Mucosa of stomach (tissue), 1 donor: Measurements from ENCODE around the gene FILIP1L.
A peak's percentile ranks its signal among the peaks of the same experiment; 100 is the strongest.

Experiments used
- H3K27me3 ChIP-seq: one replicate; pipeline ENCODE4 v1.7.0; 2013; ENCODE audit warnings: mild to moderate bottlenecking, low read length; ENCODE audit not compliant: control insufficient read depth, insufficient read depth
- H3K36me3 ChIP-seq: one replicate; pipeline ENCODE4 v1.7.0; 2013; ENCODE audit warnings: low read length; ENCODE audit not compliant: control insufficient read depth, insufficient read depth
- H3K4me1 ChIP-seq: one replicate; pipeline ENCODE4 v1.7.0; 2013; ENCODE audit warnings: mild to moderate bottlenecking, low read length; ENCODE audit not compliant: control insufficient read depth, insufficient read depth
- H3K4me3 ChIP-seq: one replicate; pipeline ENCODE4 v1.7.0; 2013; ENCODE audit warnings: low read length
- H3K9ac ChIP-seq: one replicate; pipeline ENCODE4 v1.7.0; 2013; ENCODE audit warnings: mild to moderate bottlenecking, low read length, moderate library complexity
- H3K9me3 ChIP-seq: one replicate; pipeline ENCODE4 v1.7.0; 2013; ENCODE audit warnings: mild to moderate bottlenecking, low read length, moderate library complexity; ENCODE audit not compliant: control insufficient read depth
- donor health status: Pancreatic carcinoma.

The FILIP1L gene

DNA sequence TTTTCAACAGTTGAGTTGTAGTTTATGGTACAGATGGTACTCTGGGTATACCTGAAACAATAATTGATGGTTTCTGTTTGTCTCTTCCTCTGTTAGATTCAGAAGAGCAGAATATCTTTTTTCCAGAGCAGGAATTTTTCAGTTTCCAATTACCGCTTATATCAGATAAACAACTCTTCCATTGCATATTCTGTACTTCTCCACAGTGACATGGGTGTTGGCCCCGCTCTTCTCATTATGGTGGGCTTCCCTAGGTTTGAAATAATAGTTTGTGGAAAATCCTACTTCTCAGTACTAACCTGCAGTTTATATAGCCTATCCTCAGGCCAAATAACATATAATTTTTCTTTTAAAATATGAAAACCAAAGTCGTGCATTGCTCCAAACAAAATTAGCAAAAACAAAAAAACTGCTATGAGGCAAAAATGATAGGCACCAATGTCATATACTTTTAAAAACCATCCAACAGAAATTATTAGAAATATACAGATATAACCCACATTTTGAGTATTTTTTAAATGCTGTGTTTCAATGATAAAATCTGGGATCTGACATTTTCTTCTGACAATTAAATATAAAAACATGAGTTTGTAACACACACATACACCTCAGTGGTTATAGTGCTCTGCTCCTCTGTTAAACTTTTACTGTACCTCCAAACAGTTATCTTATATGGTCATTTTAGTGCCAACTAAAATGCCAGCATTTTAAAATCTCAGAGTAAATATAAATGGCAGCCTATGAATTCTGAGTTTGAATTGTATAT, 239.9 kb downstream of the FILIP1L start:
- H3K36me3 ChIP-seq, result no peaks in the 10 kb centered on the region
- H3K4me1 ChIP-seq, result peaks cover 31% of the 10 kb centered on the region
- no peaks in the 10 kb centered on the region for H3K9me3 ChIP-seq
- H3K4me3 ChIP-seq, result no peak overlapping the region
- H3K9ac ChIP-seq, result peak overlapping the region; percentile 97
- no peaks in the 10 kb centered on the region for H3K27me3 ChIP-seq

DNA sequence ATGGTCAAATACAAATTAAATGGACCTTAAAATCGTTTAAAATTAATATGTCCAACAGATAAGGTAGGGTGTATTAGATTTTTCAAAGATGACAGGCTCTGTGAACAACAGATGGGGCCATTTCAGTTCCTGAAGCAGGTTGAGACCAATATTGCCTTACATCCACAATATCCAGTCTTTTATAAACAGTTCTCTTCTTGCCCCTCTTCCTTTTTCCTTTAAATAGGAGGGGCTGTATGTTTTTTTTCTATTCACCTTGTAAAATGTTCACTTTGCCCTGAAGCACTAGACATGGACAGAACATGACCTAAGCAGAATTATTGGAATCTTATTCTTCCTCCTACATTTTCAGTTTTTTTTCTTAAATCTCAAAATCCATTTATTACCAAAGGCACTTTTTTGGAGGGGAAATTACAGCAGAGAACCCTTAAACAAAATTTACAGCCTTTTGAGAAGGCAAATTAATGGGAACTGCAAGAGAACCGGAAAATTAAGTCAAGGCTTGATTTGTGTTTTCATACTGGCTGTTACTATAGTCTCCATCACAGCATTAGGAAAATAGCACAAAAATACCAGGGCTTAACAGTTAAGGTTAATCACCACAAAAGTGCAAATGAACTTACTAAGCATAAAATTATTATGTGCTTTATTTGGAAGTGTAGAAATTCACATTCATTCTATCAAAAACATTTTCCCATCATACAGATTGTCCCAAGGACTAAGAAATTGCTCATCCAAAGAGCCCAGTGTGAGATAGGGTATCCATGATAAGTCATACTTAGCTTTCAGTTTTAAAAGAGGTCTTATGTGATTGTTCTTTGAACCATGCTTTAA, 240.8 kb downstream of the FILIP1L start:
- no peaks in the 10 kb centered on the region for H3K27me3 ChIP-seq
- no peak overlapping the region for H3K4me3 ChIP-seq
- peak overlapping the region; percentile 97 for H3K9ac ChIP-seq
- H3K9me3 ChIP-seq, result no peaks in the 10 kb centered on the region
- no peaks in the 10 kb centered on the region for H3K36me3 ChIP-seq
- peaks cover 31% of the 10 kb centered on the region for H3K4me1 ChIP-seq

DNA sequence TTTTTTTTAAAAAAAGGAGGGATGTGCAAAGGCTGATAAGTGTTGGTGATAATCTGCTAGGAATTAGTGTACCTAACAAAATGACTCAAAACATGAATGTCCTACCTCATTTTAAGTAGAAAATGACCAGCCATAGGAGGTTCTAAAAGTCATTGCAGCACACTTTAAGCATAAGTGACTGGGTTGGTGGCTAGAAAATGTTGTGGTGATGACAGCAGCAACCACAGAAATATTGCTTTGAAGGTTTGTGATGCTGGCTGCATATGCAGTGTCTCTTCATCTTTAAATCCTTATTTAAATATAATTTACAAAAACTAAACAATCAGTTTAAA, 241.4 kb downstream of the FILIP1L start:
- Histone ChIP-seq H3K9me3 (no peaks in the 10 kb centered on the region), H3K27me3 (no peaks in the 10 kb centered on the region), H3K9ac (peak overlapping the region; percentile 97), H3K4me1 (peaks cover 31% of the 10 kb centered on the region), H3K36me3 (no peaks in the 10 kb centered on the region), H3K4me3 (no peak overlapping the region)

DNA sequence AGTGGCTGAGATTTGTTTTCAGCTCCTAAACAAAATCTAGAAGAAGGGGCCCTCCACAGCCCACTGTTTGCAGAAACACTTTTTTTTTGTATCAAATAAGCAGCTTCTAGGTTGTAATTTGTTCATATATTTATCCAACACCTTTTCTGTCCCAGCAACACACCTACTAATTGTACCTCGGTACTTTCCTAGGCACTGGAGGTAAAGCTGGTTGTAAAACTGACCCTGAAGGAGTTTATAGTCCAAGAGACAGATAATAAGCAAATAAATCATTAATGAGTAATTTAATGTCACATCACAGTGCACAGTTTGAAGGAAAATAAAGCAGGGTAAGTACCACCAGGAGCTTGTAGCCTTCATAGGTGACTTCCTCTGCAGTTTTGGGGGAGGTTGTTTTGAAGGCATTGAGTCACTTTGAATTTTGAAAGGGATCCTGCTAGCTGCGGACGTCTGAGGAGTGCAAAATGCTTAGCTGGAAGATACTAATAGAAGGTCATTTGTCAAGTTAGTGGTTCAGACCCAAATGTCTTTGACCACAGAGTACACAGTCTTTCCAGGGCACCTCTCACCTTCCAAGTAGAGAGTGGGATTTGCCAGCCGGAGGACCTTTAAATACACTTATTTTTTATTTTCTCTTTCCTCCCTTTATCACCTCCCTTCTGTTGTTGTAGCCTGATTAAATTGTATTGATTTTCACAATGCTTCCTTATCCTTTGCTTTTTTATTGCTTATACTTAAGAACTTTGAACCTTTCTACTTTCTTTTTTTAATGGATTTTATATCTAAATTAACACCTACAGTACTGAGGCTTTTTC, 242.9 kb downstream of the FILIP1L start:
- Histone ChIP-seq H3K27me3 (no peaks in the 10 kb centered on the region), H3K36me3 (no peaks in the 10 kb centered on the region), H3K9me3 (no peaks in the 10 kb centered on the region), H3K4me1 (peaks cover 31% of the 10 kb centered on the region), H3K9ac (peak overlapping the region; percentile 53), H3K4me3 (no peak overlapping the region)

DNA sequence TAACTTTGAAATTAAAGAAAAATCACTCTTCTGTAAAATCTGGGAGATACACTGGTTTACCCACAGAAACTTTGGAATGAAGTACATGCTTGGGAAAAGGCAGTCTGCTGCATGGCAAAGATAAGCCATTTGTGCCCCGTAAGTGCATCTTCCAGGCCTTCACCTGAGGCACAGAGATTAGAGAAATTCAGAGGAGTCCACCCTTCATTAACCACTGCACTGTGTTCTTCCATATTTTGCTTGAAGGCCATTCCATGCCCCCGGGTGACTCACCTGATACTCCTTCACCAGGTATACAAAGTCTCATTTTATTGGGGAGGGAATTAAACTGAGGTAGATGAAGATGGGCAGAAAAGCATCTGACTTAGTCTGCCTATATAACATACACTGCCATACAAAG, 243.6 kb downstream of the FILIP1L start:
- peaks cover 31% of the 10 kb centered on the region for H3K4me1 ChIP-seq
- H3K27me3 ChIP-seq, result no peaks in the 10 kb centered on the region
- no peaks in the 10 kb centered on the region for H3K36me3 ChIP-seq
- H3K9ac ChIP-seq, result peak overlapping the region; percentile 53
- H3K9me3 ChIP-seq, result no peaks in the 10 kb centered on the region
- no peak overlapping the region for H3K4me3 ChIP-seq

DNA sequence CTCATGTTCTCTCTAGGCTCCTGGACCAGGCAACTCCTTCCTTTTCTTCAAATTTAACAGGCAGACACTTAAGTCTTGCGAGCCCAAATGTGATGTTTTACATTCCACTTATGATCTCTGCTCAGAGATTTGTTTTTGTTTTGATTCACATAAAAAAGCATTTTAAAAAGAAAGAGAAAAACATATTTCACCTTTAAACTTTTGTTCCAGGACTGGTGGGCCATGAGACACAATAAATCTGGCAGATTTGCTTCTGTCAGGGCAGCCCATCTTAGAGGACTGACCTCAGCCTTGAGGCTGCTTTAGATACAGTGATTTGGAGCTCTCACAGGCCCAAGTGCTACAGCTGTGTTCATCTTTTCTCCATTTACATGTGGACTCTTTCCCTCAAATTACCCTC, 244.7 kb downstream of the FILIP1L start:
- Histone ChIP-seq H3K9ac (no peak overlapping the region), H3K4me1 (peaks cover 31% of the 10 kb centered on the region)

DNA sequence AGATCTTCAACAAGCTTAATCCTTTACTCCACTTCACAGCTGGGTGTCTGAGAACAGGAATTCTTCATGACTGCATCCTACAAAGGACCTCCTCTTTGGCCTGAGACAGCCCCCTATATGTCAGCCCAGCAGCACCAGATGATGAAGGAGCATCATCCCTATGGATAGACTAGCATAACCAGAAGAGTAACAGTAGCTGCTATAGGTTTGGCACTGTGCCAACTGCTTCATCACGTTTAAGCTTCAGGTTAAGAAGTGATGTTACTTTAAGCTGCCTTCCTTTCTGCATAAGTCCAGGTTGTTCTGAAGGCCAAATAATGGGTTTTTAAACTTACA, 246.0 kb downstream of the FILIP1L start:
- H3K9me3 ChIP-seq, result no peaks in the 10 kb centered on the region
- no peaks in the 10 kb centered on the region for H3K36me3 ChIP-seq
- H3K4me3 ChIP-seq, result no peak overlapping the region
- H3K9ac ChIP-seq, result no peak overlapping the region
- H3K4me1 ChIP-seq, result peaks cover 30% of the 10 kb centered on the region
- H3K27me3 ChIP-seq, result no peaks in the 10 kb centered on the region

More for the DNA sequence above, 244.7 kb downstream of the FILIP1L start:
- no peak overlapping the region for H3K4me3 ChIP-seq
- no peaks in the 10 kb centered on the region for H3K9me3 ChIP-seq
- no peaks in the 10 kb centered on the region for H3K36me3 ChIP-seq
- no peaks in the 10 kb centered on the region for H3K27me3 ChIP-seq

DNA sequence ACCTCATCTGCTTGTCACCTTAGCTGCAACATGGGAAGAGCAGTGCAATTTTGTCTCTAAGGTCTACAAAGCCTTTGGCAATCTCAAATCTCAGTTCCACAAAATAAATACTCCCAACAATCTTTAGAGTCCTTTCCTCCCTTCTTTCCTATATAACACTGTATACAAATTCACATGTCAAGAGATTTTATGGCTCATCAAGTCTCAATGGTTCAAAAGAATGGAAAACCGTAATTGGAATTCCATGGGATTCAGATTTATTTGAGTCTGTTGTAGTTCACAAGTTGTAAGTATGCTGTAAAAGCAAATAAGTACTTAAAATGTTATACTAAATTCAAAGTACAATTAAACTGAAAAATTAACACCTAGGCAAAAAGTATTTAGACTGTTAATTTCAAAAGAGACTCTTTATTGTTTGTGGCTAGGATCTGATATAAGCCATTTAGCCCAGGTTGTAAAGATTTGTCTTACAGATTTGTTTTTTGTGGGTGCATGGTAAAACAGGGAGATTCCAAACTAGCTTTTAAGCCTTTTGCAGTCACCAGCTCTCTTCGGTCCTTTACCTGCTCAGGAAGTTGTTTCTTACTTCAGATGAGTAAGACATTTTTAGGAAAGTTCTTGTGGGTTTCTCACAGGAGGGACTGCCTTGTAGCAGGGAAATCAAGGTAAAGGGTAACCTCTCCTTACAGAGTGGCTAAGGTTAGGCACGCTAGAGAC, 246.5 kb downstream of the FILIP1L start:
- no peak overlapping the region for H3K4me3 ChIP-seq
- peaks cover 24% of the 10 kb centered on the region for H3K4me1 ChIP-seq
- H3K9ac ChIP-seq, result no peak overlapping the region
- no peaks in the 10 kb centered on the region for H3K36me3 ChIP-seq
- H3K9me3 ChIP-seq, result no peaks in the 10 kb centered on the region
- no peaks in the 10 kb centered on the region for H3K27me3 ChIP-seq

DNA sequence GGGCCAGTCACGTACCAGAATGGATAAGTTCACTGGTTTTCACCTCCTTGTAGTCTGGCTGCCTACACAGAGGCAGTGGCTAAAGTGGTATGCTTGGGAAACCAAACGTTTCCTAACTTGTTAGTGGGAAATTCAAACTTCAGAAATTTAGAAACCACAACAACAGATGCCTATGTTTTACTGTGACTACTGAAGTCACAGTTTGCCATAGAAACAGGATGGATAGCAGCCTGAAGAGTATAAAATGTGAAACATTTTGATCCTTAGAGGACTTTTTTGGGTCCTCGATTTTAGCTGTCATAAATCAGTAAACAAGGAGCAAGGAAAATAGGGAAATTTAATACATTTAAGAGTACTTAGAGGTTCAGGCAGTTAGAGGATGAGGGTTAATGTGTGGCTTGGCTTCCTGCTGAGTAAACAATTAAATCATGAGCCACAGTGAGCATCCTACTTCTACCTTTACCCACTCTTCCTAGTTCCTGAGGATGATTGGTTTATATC, 248.0 kb downstream of the FILIP1L start:
- Histone ChIP-seq H3K9me3 (no peaks in the 10 kb centered on the region), H3K27me3 (no peaks in the 10 kb centered on the region), H3K4me1 (peaks cover 10% of the 10 kb centered on the region), H3K4me3 (no peak overlapping the region), H3K9ac (no peak overlapping the region), H3K36me3 (no peaks in the 10 kb centered on the region)

DNA sequence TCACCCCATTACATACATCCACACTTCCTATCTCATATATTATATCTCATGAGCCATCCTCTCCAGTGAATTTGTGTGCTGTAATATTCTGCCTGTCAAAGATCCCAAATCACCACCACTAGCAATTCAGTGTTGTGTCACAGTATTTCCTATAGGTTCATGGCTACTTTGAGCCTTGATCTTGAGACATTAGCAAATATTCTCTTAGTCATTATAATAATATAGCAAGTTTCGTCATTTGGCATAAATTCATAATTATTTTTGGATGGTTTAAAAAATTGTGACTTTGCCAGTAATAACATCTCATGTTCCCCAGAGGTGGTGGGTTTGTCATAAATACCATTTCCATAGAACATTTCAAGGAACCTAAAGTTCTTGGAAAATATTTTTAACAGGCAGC, 249.0 kb downstream of the FILIP1L start:
- Histone ChIP-seq H3K27me3 (no peaks in the 10 kb centered on the region), H3K4me1 (peaks cover 2% of the 10 kb centered on the region), H3K9me3 (no peaks in the 10 kb centered on the region), H3K4me3 (no peak overlapping the region), H3K9ac (no peak overlapping the region), H3K36me3 (no peaks in the 10 kb centered on the region)

DNA sequence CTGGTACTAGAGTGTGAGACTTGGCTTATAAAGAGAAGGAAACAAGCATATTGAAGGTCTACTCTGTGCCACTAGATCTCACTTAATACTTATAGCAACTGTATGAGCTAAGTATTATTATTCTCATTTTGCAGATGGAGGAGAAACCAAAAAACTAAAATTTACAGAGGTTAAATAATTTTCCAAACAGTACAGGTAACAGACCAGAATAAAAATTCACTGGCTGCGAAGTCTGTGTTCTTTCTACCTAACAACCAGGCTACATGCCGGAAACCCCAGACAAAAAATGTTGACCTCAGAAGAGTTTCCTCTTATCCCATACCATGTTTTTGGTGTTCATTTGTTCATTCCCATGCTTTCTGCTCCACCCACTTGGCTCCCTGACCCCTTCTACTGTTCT, 250.0 kb downstream of the FILIP1L start:
- Histone ChIP-seq H3K4me1 (peaks cover 6% of the 10 kb centered on the region), H3K27me3 (no peaks in the 10 kb centered on the region), H3K4me3 (no peak overlapping the region), H3K36me3 (no peaks in the 10 kb centered on the region), H3K9me3 (no peaks in the 10 kb centered on the region), H3K9ac (no peak overlapping the region)
